ENCODE measurements around the gene RSBN1L. TPM values are rescaled to one million over a fixed set of nuclear protein-coding genes. Genes with fewer than 3 reads are reported as not detected.
"Not testable (repeated sequence)": the region's sequence is repeated elsewhere in the genome, so short reads cannot be mapped to it uniquely, and the experiment has no call there.

The RSBN1L gene
- 14.9 and 15.3 TPM in 2 replicates for total RNA-seq (2014; rRNA removed; shearing (Covaris generic))

- Histone ChIP-seq H3K4me3 (peak within 1 kb of the TSS; percentile 93), H3K4me1 (replicated peaks) (peaks cover 10% of the 10 kb centered on the region), H3K27ac (peak within 1 kb of the TSS; percentile 50), H3K27me3 (replicated peaks) (no peaks in the 10 kb centered on the region), H3K36me3 (peaks cover 12% of the 10 kb centered on the region), H3K9me3 (replicated peaks) (no peaks in the 10 kb centered on the region)
- DNase-seq (ENCODE audit: low read depth in 1 of 2, low spot score in 2 of 2), result peak; percentile 93 to 98
Measured at GRCh38 chr7:77696057-77696642, at the start of gene RSBN1L. Gene RSBN1L (plus strand): TSS chr7:77696459. CDS start chr7:77696470, 11 bp downstream.

- no peaks in the 10 kb centered on the region for H3K27me3 ChIP-seq (replicated peaks)
- peaks cover 32% of the 10 kb centered on the region for H3K36me3 ChIP-seq
- H3K4me1 ChIP-seq (replicated peaks), result peaks cover 11% of the 10 kb centered on the region
- no peak overlapping the region for H3K4me3 ChIP-seq
- H3K9me3 ChIP-seq (replicated peaks), result no peaks in the 10 kb centered on the region
- H3K27ac ChIP-seq, result no peak overlapping the region
- no peak for DNase-seq (ENCODE audit: low read depth in 1 of 2, low spot score in 2 of 2)
Measured at GRCh38 chr7:77648742-77649338, 47.4 kb upstream of the RSBN1L start.

- no peak overlapping the region for H3K27ac ChIP-seq
- no peaks in the 10 kb centered on the region for H3K27me3 ChIP-seq (replicated peaks)
- peak in 1 of 2 experiments; percentile 14 for DNase-seq (ENCODE audit: low read depth in 1 of 2, low spot score in 2 of 2)
Measured at GRCh38 chr7:77649716-77650349, 46.4 kb upstream of the RSBN1L start.

GRCh38 chr7:77651575-77652162 lies 44.6 kb upstream of the RSBN1L start:
- Histone ChIP-seq H3K4me1 (replicated peaks) (peaks cover 11% of the 10 kb centered on the region), H3K27me3 (replicated peaks) (no peaks in the 10 kb centered on the region), H3K9me3 (replicated peaks) (no peaks in the 10 kb centered on the region), H3K4me3 (no peak overlapping the region), H3K36me3 (peaks cover 7% of the 10 kb centered on the region), H3K27ac (no peak overlapping the region)
- DNase-seq (ENCODE audit: low read depth in 1 of 2, low spot score in 2 of 2), result peak; percentile 26 to 33

More at GRCh38 chr7:77649716-77650349, 46.4 kb upstream of the RSBN1L start:
- H3K4me1 ChIP-seq (replicated peaks), result peaks cover 11% of the 10 kb centered on the region
- H3K4me3 ChIP-seq, result no peak overlapping the region
- no peaks in the 10 kb centered on the region for H3K9me3 ChIP-seq (replicated peaks)
- peaks cover 22% of the 10 kb centered on the region for H3K36me3 ChIP-seq

- H3K9me3 ChIP-seq (replicated peaks); H3K27ac ChIP-seq; H3K27me3 ChIP-seq (replicated peaks); H3K4me3 ChIP-seq; H3K36me3 ChIP-seq: not testable (repeated sequence)
- peaks cover 11% of the 10 kb centered on the region for H3K4me1 ChIP-seq (replicated peaks)
- DNase-seq (ENCODE audit: low read depth in 1 of 2, low spot score in 2 of 2), result peak in 1 of 2 experiments; percentile 22
Measured at GRCh38 chr7:77652826-77653225, 43.4 kb upstream of the RSBN1L start.

- H3K4me3 ChIP-seq, result no peak overlapping the region
- peak in 1 of 2 experiments; percentile 13 for DNase-seq (ENCODE audit: low read depth in 1 of 2, low spot score in 2 of 2)
- no peaks in the 10 kb centered on the region for H3K9me3 ChIP-seq (replicated peaks)
Measured at GRCh38 chr7:77653572-77653971, 42.7 kb upstream of the RSBN1L start.

GRCh38 chr7:77655356-77655755 lies 40.9 kb upstream of the RSBN1L start:
- H3K4me3 ChIP-seq, result no peak overlapping the region
- DNase-seq (ENCODE audit: low read depth in 1 of 2, low spot score in 2 of 2), result no peak
- H3K4me1 ChIP-seq (replicated peaks), result no peaks in the 10 kb centered on the region; the same call in 1 of the 2 replicates
- H3K27me3 ChIP-seq (replicated peaks), result no peaks in the 10 kb centered on the region
- H3K9me3 ChIP-seq (replicated peaks), result no peaks in the 10 kb centered on the region
- peaks cover 10% of the 10 kb centered on the region for H3K36me3 ChIP-seq
- H3K27ac ChIP-seq, result no peak overlapping the region

More at GRCh38 chr7:77653572-77653971, 42.7 kb upstream of the RSBN1L start:
- no peak overlapping the region for H3K27ac ChIP-seq
- peaks cover 11% of the 10 kb centered on the region for H3K4me1 ChIP-seq (replicated peaks)
- no peaks in the 10 kb centered on the region for H3K27me3 ChIP-seq (replicated peaks)
- H3K36me3 ChIP-seq, result peaks cover 7% of the 10 kb centered on the region

- H3K27me3 ChIP-seq (replicated peaks), result no peaks in the 10 kb centered on the region
- H3K36me3 ChIP-seq, result peaks cover 10% of the 10 kb centered on the region
- no peaks in the 10 kb centered on the region for H3K9me3 ChIP-seq (replicated peaks)
- no peak overlapping the region for H3K4me3 ChIP-seq
- no peaks in the 10 kb centered on the region for H3K4me1 ChIP-seq (replicated peaks)
- no peak overlapping the region for H3K27ac ChIP-seq
- DNase-seq (ENCODE audit: low read depth in 1 of 2, low spot score in 2 of 2), result peak in 1 of 2 experiments; percentile 14
Measured at GRCh38 chr7:77655836-77656455, 40.3 kb upstream of the RSBN1L start.

- Histone ChIP-seq H3K27ac (no peak overlapping the region), H3K4me3 (no peak overlapping the region), H3K9me3 (replicated peaks) (no peaks in the 10 kb centered on the region), H3K27me3 (replicated peaks) (no peaks in the 10 kb centered on the region), H3K4me1 (replicated peaks) (no peaks in the 10 kb centered on the region), H3K36me3 (peaks cover 10% of the 10 kb centered on the region)
- DNase-seq (ENCODE audit: low read depth in 1 of 2, low spot score in 2 of 2), result peak in 1 of 2 experiments; percentile 31
Measured at GRCh38 chr7:77657427-77658224, 38.6 kb upstream of the RSBN1L start.

- H3K36me3 ChIP-seq, result peaks cover 7% of the 10 kb centered on the region
- DNase-seq (ENCODE audit: low read depth in 1 of 2, low spot score in 2 of 2), result peak in 1 of 2 experiments; percentile 16
- no peak overlapping the region for H3K27ac ChIP-seq
- no peaks in the 10 kb centered on the region for H3K4me1 ChIP-seq (replicated peaks)
- H3K9me3 ChIP-seq (replicated peaks), result no peaks in the 10 kb centered on the region
- no peaks in the 10 kb centered on the region for H3K27me3 ChIP-seq (replicated peaks)
- H3K4me3 ChIP-seq, result no peak overlapping the region
Measured at GRCh38 chr7:77658928-77659327, 37.3 kb upstream of the RSBN1L start.

- H3K27ac ChIP-seq, result no peak overlapping the region
- no peaks in the 10 kb centered on the region for H3K9me3 ChIP-seq (replicated peaks)
- H3K36me3 ChIP-seq, result peaks cover 10% of the 10 kb centered on the region
- no peaks in the 10 kb centered on the region for H3K4me1 ChIP-seq (replicated peaks)
- DNase-seq (ENCODE audit: low read depth in 1 of 2, low spot score in 2 of 2), result no peak
- H3K27me3 ChIP-seq (replicated peaks), result no peaks in the 10 kb centered on the region
- no peak overlapping the region for H3K4me3 ChIP-seq
Measured at GRCh38 chr7:77661816-77662215, 34.4 kb upstream of the RSBN1L start.

GRCh38 chr7:77662869-77663268 lies 33.4 kb upstream of the RSBN1L start:
- no peak for DNase-seq (ENCODE audit: low read depth in 1 of 2, low spot score in 2 of 2)
- Histone ChIP-seq H3K27me3 (replicated peaks) (no peaks in the 10 kb centered on the region), H3K4me1 (replicated peaks) (no peaks in the 10 kb centered on the region)

GRCh38 chr7:77664715-77665114 lies 31.5 kb upstream of the RSBN1L start:
- H3K36me3 ChIP-seq, result peaks cover 7% of the 10 kb centered on the region
- DNase-seq (ENCODE audit: low read depth in 1 of 2, low spot score in 2 of 2), result no peak
- no peaks in the 10 kb centered on the region for H3K9me3 ChIP-seq (replicated peaks)
- no peak overlapping the region for H3K4me3 ChIP-seq
- no peak overlapping the region for H3K27ac ChIP-seq
- H3K4me1 ChIP-seq (replicated peaks), result no peaks in the 10 kb centered on the region
- no peaks in the 10 kb centered on the region for H3K27me3 ChIP-seq (replicated peaks)

More at GRCh38 chr7:77662869-77663268, 33.4 kb upstream of the RSBN1L start:
- no peak overlapping the region for H3K27ac ChIP-seq
- peaks cover 10% of the 10 kb centered on the region for H3K36me3 ChIP-seq
- no peaks in the 10 kb centered on the region for H3K9me3 ChIP-seq (replicated peaks)
- no peak overlapping the region for H3K4me3 ChIP-seq
